DND-41 (cell line): ENCODE data around the gene EVL.

Experiments
- CTCF ChIP-seq: IDR thresholded peaks from 2 replicates; pipeline ENCODE4 v1.5.1; 2012; ENCODE audit warnings: borderline replicate concordance, low read length, moderate library complexity, mild to moderate bottlenecking; ENCODE audit not compliant: poor library complexity, severe bottlenecking; ENCODE audit errors: extremely low read depth
- EZH2 ChIP-seq: IDR thresholded peaks from 3 replicates; pipeline ENCODE4 v1.6.1; 2012; ENCODE audit warnings: borderline replicate concordance, low read depth, mild to moderate bottlenecking, moderate library complexity, low read length, inconsistent platforms; ENCODE audit not compliant: severe bottlenecking

GRCh38 chr14:100034468-100034867 is 30.8 kb upstream of the EVL start:
- no peak for TF ChIP-seq CTCF
- TF ChIP-seq EZH2 = no peak
